GM19438 (cell line): ENCODE results near the gene TEK.
"Not testable (repeated sequence)": the region's sequence is repeated elsewhere in the genome, so short reads cannot be mapped to it uniquely, and the experiment has no call there.

Experiments used
- ATAC-seq: cut with Tn5 transposase; IDR thresholded peaks from one replicate; pipeline ENCODE4 v1.9.1; 2021; ENCODE audit warnings: low read depth; ENCODE audit not compliant: unreplicated experiment

Gene TEK

DNA sequence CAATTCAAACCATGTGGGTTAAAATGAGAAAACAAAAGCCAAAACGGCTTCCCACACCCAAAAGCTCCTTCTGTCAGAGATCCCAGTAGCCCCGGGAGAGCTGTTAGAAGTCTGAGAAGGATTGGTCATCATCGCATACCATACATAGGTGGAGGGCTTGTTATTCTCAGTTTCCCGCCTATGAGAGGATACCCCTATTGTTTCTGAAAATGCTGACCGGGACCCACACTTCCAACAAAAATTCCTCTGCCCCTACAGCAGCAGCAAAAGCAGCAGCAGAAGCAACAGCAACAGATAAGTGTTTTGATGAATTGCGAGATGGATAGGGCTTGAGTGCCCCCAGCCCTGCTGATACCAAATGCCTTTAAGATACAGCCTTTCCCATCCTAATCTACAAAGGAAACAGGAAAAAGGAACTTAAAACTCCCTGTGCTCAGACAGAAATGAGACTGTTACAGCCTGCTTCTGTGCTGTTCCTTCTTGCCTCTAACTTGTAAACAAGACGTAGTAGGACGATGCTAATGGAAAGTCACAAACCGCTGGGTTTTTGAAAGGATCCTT is at the start of gene TEK:
TSS of gene TEK (plus strand) at position 245 of the 561 bp plus-strand sequence. CDS start 366 bp downstream, outside the sequence.
- no peak for ATAC-seq

DNA sequence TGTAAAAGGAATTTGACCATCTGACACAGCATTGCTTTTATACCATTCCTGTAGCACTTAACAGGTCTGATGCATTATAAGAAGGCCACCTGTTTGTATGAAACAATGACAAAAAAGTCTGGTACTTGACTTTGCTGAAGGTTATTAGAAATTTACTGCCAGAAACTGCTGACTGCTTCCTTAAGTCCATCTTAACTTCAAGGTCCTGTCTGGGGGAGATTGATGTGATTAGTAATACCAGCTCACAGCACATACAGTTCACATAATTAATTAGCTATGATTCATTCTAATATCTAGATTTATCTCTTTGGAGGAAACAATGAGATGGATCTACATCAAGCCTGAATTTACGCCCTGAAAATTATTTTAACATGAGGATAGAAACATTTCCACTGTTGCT is 49.6 kb upstream of the TEK start:
- ATAC-seq = no peak

DNA sequence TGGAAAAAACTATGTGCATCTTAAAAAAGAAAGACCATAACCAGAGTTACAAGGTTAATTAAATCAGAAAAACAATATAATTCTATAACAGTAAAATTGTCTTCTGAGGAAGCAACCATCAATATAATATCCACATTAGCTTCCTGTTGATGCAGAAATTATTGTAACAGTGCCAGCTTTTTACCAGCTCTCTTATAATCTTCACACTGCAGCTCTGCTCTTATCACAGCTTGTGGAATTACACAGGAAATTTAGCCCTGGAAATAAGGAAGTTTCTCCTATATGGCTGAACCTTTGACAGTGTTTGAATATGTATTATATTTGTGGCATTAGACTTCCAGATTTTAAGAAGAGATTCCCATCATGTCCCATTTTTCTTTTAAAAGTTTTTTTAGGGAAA is 49.1 kb upstream of the TEK start:
- ATAC-seq = no peak

DNA sequence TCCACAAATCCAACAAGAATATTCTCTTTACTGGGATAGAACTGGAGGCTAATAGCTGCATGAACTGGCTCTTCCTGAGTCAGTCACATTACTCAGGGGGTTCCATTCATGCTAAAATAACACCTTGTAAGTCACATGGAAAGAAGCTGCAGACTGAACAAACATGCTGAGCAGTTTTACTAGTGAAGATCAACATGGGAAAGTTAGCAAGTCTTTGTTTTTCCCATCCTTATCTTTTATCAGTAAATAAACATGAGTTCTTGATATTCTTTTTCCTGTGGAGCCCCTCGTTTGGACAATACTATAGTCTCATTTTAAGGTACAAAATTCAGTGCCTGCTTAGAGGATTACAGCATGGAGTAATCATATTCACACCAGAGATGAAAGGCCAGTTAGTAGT is 43.7 kb upstream of the TEK start:
- no peak for ATAC-seq

DNA sequence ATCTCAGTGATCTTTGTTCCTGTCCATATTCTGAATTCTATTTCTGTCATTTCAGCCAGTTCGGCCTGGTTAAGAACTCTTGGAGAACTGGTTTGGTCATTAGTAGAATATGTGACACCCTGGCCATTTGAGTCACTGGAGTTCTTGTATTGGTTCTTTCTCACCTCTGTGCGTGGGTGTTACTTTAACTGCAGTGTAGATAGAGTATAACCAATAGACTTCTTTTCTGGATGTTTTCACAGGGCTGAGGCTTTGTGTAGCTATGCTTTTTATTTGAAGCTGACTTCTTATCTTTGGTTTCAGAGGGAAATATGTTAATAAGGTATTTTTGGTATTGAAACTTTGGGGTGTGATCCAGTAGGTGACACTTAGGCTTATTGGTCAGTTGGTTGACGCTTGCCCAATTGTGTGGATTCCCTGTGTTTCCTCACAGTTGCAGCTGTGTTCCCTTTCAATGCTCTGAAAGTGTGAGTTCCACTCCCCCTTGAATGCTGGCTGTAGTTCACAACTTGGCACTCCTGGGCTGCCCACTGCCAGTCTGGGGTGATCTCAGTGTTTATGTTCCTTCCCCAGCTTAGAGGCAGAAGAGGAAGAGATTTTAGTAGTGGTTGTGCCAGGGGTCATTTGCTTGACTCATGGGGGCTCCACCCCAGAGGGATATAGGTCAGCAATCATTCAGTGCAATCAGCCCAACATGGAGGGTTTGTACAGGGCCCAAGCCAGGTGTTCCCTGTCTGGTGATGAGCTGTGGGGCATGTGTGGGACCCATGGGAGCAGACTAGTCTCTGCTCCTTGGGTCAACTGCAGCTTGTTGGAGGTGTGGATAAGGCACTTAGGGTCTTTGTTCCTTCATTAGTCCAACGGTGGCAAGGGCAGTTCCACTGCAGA is 34.9 kb upstream of the TEK start:
- no peak for ATAC-seq

DNA sequence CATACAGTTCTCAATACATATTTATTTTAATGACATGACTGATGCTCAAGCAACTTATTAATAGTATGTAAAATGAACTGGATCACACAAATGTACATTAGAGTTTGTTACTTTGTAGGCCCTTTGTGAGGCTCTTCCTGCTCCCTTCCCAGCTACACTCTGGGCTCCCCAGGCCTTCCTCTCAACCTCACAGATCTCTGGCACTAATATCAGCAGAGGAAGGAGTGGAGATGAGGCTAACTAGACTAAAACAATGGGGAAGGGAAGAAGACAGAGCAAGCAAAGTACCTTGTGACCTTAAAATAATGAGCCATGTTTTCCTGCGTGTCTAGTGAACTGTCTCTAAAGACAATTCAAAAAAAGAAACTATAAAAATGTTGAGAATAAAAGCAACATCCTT is 30.3 kb upstream of the TEK start:
- no peak for ATAC-seq

DNA sequence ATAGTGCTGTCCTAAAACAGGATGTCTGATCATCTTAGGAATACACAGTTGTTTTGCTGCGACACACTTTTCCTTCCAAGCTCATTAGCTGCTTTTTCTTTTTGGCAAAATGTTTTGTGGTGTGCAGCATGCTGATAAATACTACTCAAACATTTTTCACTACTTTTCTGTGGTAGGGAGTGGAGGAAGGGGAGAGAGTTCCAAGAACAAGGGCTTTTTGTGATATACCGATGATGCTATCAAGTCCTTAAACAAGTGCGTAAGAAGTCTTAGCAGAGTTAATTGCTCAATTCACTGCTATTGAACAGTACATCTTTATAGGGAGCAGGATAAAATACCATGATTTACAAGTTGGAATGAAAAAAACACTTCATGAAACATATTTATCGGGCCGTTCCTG is 23.6 kb upstream of the TEK start:
- no peak for ATAC-seq

DNA sequence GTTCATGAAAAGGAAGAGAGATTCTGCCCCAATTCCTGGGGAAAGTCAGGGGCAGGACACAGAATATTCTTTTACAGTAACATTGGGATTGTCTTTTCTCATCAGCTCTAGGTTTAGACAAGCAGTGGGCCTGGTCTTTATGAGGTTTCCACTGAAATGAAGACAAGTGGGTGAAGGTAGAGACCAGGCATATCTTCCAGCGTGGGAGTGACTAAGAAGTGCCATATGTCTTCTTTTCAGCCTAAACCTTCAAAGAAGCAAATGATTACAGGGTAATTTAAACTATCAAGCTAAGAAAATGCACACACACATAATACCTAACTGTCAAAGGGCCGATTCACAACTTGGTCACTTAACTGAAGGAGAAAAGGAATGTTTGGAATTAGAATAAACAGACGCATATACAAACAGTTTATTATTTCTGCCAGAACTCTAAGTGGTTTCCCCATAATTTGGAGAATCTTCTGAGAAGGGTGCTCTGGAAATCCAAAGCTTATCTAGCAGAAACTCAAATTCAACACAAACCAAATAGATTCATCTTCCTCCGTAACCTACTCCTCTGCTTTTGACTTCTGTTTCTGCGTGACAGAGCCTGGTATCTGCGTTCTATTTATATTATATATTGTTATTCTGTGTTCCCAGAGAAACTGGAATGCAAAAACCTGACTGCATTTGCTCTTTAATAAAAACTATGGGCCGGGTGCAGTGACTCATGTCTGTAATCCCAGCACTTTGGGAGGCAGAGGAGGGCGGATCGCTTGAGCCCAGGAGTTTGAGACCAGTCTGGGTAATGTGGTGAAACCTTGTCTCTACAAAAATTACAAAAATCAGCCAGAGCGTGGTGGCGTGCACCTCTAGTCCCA is 22.0 kb upstream of the TEK start:
- ATAC-seq = no peak

DNA sequence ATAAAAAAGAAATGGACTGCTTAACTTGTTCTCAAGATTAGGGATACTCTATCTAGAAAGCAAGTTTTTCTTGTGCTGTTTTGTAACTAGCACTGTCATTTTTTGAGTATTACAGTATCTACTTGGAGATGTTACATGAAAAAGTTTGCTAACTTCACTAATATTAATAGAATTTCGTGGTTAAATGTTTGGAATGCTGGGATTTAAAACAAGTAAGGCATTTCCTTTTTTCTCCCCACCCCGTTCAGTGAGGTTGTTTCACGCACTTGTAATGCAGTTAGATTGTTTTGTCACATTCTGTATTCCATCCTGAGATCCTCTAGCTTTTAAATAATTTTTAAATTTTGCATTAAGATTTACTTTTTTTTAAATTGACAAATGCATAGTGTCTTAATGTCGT is 20.0 kb upstream of the TEK start:
- ATAC-seq = no peak

DNA sequence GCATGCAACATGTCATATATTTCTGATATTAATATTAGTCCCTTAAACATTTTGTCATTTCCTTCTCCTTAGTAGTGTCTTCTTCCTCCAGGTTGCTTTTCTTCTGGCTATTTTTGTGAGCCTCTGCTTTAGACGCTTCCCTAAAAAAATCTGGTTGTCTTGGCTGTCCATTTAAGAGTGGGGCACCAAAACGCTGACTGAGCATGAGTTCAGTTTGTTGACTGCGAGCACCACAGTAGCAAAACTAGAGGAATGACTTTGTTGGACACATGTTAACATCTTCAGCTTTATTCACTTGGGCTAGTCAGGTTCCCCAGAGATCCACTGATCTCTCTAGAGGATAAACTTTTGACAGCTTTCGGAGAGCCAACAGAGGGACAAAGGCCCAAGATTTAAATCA is 19.3 kb upstream of the TEK start:
- no peak for ATAC-seq

DNA sequence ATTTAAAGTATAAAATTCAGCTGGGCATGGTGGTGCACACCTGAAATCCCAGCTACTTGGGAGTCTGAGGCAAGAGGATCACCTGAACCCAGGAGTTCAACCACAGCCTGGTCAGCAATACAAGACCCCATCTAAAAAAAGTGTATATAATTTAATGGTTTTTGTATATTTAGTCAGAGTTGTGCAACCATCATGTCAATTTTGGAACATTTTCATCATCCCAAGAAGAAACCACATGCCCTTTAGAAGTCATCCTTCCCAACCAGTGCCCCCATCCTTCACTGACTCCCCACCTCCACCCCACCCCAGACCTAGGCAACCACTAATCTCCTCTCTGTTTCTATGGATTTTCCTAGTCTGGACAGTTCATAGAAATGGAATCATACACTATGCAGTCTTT is 18.8 kb upstream of the TEK start:
- ATAC-seq = no peak

DNA sequence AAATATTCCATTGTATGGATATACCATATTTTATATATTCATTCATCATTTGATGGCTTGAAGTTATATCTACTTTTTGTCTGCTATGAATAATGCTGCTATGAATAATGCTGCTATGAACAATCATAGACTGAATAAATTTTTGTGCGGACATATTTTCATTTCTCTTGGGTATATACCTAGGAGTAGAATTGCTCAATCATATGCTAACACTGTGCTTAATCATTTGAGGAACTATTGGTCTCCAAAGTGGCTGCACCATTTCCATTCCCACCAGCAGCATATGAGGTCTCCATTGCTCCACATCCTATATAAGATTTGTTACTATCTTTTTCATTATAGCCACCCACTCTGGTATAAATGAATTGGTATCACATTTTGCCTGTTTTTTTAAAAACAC is 18.3 kb upstream of the TEK start:
- ATAC-seq = no peak

DNA sequence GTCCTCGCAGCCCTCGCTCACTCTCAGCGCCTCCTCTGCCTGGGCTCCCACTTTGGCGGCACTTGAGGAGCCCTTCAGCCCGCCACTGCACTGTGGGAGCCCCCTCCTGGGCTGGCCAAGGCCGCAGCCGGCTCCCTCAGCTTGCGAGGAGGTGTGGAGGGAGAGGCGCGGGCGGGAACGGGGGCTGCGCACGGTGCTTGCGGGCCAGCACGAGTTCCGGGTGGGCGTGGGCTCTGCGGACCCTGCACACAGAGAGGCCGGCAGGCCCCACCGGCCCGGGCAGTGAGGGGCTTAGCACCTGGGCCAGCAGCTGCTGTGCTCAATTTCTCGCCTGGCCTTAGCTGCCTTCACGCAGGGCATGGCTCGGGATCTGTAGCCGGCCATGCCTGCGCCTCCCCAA is 16.5 kb upstream of the TEK start:
- not testable (repeated sequence) for ATAC-seq

DNA sequence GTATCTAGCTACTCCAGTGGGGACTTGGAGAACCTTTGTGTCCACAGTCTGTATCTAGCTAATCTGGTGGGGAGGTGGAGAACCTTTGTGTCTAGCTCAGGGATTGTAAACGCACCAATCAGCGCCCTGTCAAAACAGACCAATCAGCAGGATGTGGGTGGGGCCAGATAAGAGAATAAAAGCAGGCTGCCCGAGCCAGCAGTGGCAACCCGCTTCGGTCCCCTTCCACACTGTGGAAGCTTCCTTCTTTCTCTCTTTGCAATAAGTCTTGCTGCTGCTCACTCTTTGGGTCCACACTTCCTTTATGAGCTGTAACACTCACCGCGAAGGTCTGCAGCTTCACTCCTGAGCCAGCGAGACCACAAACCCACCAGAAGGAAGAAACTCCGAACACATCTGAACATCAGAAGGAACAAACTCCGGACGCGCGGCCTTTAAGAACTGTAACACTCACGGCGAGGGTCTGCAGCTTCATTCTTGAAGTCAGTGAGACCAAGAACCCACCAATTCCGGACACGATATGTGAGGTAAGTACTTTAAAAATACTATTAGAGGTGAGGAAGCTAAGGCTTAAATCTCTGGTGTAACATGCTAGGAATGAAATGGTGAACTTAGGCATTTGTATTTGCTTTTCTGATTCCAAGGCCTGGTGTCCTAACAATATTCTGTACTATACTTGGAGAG is 15.5 kb upstream of the TEK start:
- ATAC-seq = not testable (repeated sequence)

DNA sequence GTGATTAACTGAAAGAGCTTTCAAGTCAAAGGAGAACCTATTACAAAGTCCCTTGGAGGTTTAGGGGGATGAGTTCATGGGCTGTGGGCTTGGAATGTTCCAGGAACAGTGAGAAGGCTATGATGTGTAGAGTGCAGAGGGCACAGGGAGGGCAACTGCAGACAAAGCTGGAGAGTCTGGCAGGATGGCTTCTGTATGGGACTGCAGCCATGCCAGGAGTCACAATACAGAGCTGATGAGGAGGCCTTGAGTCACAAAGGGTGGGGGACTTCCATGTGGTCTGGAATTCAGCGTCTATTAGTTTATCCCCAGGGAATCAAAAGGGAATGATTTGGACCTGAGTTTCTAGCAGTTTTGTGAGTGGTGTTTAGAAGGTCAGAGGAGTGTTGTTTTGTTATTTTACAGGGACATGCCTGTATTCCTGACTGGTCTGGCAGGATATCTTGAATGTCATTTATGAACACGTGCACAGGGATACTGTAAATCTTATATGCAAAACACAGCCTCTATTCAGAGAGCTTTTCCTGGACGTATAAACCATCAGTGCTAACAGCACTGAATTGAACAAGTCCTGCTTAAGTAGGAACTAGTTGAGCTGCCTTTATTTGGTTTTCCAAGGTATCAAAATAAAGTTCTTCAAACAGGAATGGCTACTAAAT is 14.3 kb upstream of the TEK start:
- ATAC-seq = no peak

DNA sequence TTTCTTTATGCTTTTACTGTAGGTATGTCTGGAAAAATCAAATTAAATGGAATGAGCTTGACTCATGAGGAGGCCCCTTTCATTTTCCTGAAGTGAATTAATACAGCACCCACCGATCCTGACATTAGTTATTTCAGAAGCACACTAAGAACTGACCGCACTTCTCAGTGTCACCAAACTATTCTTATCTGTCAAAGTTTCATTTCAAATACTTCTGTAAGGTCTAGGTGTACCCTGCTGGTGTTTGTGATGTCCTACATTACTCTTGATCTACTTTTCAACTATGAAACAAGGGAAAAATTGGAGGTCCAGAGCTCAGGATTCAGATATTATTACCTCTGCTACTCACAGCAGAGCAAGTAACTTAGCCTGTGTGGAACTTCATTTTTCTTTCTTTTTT is 1.8 kb upstream of the TEK start:
- ATAC-seq = no peak

DNA sequence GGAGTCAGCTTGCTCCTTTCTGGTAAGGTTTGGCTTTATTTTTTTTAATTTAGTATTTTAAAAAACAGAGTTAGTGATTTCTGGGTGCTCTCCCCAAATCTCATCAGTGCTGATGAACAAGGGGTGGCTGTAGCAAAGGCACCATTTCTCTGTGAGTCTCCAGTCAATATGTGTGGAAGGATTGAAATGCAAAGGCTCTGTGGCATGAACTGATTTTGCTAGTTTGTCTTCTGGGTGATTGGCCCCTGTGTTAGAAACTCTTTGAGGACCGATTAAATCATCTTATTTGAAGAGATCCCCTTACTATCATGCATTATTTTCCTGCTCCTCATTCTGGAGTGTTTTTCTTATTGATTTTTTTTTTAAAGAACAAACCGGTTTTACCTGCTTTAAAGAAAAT is 596 bp downstream of the TEK start:
- ATAC-seq = no peak

DNA sequence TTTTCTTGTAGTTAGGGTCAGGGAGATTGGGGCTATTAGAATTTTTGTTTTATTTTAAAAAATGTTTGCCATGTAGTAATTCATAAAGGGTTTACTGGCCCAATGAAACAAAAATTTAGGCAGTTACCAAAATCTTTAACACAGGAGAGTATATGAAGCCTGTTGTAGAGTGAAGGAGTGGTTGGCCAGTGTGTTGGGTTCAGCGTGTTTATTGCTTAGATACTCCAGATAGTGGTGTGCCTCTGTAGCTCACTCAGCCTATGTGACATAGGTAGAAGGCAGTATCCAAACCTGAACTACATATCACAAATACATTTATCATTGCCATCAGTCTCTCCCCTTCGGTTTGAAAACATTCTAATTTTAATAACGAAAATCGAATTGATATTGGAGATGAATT is 1.2 kb downstream of the TEK start:
- ATAC-seq = no peak

DNA sequence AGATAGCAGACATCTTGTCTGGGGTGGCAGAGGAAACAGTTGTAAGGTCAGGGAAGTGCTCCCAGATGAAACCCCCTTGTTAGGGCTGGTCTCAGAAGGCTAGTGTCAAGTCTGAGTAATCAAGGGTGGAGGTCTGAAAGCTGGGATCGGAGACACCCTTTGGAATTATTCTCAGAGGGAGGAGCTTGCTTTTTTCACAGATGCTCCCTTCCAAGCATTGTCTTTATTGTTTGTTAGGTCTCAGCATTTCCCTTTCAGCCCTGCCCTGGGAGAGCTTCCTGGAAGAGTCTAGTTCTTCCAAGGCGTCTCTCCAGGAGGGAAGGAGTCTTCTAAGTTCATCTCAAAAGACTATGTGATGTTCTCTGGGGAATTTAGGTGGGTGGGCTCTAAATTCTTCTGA is 3.2 kb downstream of the TEK start:
- ATAC-seq = no peak

DNA sequence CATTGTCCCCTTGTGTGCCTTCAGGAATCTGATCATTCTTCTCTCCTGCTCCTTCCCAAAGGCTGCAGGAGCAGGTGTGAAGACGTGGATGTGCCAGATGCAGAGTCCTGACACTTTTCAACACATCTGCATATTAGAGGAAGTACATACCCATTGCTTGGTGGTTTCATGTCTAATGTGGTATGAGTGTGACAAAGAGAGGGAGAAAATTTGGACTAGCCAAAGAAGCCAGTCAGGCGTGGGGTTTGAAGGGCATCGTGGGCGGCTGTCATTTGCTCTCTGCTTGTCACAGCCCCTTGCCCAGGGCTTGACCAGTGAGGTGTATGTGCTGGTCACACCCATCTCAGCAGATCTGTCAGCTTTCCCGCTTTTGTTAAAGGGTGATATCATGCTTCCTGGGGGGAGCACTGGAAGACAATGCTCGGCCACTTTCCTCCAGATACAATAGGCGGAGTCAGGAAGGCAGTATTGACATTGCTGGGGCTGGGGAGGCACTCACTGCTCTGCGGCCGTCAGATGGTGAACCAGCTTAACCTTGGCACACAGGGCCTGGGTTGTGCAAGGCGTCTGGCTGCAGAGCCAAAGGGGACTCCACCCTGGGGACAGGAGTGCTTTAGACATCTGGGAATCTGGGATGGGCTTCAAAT is 8.6 kb downstream of the TEK start:
- ATAC-seq = no peak
